Esophagus squamous epithelium (tissue), 4 donors: ENCODE data around the gene HOXC9.

ENCODE experiments used
- POLR2A ChIP-seq, 4 donors: fragments of 450-650 bp; IDR thresholded peaks; one replicate each; pipeline ENCODE4 v1.6.1; 2017; ENCODE audit warnings: antibody characterized with exemption in 4 of 4, mild to moderate bottlenecking in 4 of 4, moderate library complexity in 3 of 4
- TF ChIP-seq, protein P1 (sequence below), 6 experiments: fragments of 450-650 bp in 4 of 6; fragments of 200-600 bp in 2 of 6; sonication (generic) in 2 of 6; IDR thresholded peaks; one replicate each; pipeline ENCODE4 v1.5.1; 2016 to 2019; ENCODE audit warnings: antibody characterized with exemption in 6 of 6, mild to moderate bottlenecking in 4 of 6, moderate library complexity in 4 of 6

DNA sequence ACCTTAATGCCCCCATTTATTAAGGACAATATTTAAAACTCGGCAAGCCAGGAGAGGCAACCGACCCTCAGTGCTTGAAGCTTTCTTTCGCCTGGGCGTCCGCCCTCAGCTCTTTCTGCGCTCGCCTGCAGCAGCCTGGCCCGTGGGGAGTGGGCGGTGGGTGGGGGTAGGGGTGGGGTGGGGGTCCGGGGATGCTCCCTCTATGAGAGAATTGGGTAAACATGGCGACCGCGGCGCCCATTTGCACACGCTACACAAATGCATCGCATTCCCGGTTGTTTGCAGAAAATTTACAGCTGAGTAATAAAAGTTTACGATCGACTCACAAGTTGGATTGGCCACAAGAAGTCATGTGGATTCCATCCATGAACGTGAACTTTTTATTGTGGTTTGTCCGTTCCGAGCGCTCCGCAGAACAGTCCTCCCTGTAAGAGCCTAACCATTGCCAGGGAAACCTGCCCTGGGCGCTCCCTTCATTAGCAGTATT lies 16.6 kb downstream of the HOXC9 start:
- TF ChIP-seq, protein P1, sequence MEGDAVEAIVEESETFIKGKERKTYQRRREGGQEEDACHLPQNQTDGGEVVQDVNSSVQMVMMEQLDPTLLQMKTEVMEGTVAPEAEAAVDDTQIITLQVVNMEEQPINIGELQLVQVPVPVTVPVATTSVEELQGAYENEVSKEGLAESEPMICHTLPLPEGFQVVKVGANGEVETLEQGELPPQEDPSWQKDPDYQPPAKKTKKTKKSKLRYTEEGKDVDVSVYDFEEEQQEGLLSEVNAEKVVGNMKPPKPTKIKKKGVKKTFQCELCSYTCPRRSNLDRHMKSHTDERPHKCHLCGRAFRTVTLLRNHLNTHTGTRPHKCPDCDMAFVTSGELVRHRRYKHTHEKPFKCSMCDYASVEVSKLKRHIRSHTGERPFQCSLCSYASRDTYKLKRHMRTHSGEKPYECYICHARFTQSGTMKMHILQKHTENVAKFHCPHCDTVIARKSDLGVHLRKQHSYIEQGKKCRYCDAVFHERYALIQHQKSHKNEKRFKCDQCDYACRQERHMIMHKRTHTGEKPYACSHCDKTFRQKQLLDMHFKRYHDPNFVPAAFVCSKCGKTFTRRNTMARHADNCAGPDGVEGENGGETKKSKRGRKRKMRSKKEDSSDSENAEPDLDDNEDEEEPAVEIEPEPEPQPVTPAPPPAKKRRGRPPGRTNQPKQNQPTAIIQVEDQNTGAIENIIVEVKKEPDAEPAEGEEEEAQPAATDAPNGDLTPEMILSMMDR (IDR thresholded peaks at IDR 0.05): no peak
- TF ChIP-seq POLR2A (IDR thresholded peaks at IDR 0.05): no peak
